B cell (primary cell): Measurements from ENCODE around the gene CHST9. TPM values are rescaled to one million over a fixed set of nuclear protein-coding genes. Genes with fewer than 3 reads are reported as not detected.

Experiments used
- ATAC-seq: fragments of 200-7000 bp; cut with Tn5 transposase; one replicate; pipeline ENCODE4 v1.10.0; 2021; ENCODE audit warnings: low read depth, mild to moderate bottlenecking, moderate number of reproducible peaks, moderate library complexity
- CTCF ChIA-PET: fragments of 350-600 bp; sonication (Branson Sonifier 250); formaldehyde crosslinking; loops from one replicate; lab custom pipeline; 2021; ENCODE audit warnings: antibody characterized with exemption, inconsistent platforms; lab: Charles Lee
- POLR2A ChIA-PET: fragments of 350-600 bp; sonication (Branson Sonifier 250); formaldehyde crosslinking; loops from one replicate; lab custom pipeline; 2021; ENCODE audit warnings: antibody characterized with exemption; lab: Charles Lee
- DNase-seq: peaks from one replicate; pipeline ENCODE4 v3.0.0; 2013
- H2AFZ ChIP-seq: 2 replicates; pipeline ENCODE4 v1.6.1; 2012; ENCODE audit warnings: mild to moderate bottlenecking, low read depth, low read length; ENCODE audit not compliant: insufficient read depth, poor library complexity, severe bottlenecking
- H3K27ac ChIP-seq, 2 donors: 1 replicate in 1 of 2; 2 replicates in 1 of 2; pipeline ENCODE4 v1.5.1; 2012 to 2013; ENCODE audit warnings: low read length in 2 of 2, mild to moderate bottlenecking in 2 of 2, moderate library complexity in 1 of 2
- H3K27me3 ChIP-seq, 4 experiments: fragments of 200-600 bp in 1 of 4; sonication (generic) in 1 of 4; replicated peaks in 1 of 4; 1 replicate in 2 of 4; 2 replicates in 2 of 4; pipeline versions ENCODE4 v1.6.1 to v1.7.0; 2013 to 2016; ENCODE audit warnings: low read length in 3 of 4, mild to moderate bottlenecking in 2 of 4, mixed read lengths in 1 of 4, moderate library complexity in 1 of 4; ENCODE audit not compliant: insufficient read depth in 4 of 4, control insufficient read depth in 3 of 4; ENCODE audit errors: control extremely low read depth in 1 of 4
- H3K36me3 ChIP-seq, 2 experiments: replicated peaks in 1 of 2; 1 replicate in 1 of 2; 2 replicates in 1 of 2; pipeline versions ENCODE4 v1.6.1 to v1.7.1; 2013; ENCODE audit warnings: low read length in 1 of 2; ENCODE audit not compliant: insufficient read depth in 2 of 2, control insufficient read depth in 1 of 2; ENCODE audit errors: control extremely low read depth in 1 of 2, extremely low read depth in 1 of 2
- H3K4me1 ChIP-seq, 2 donors: fragments of 200-600 bp in 1 of 2; sonication (generic) in 1 of 2; 1 replicate in 1 of 2; 2 replicates in 1 of 2; pipeline versions ENCODE4 v1.5.1 to v1.6.1; 2013 to 2017; ENCODE audit warnings: low read length in 2 of 2; ENCODE audit not compliant: control insufficient read depth in 2 of 2, insufficient read depth in 2 of 2
- H3K4me2 ChIP-seq: replicated peaks from 2 replicates; pipeline ENCODE3; 2012; ENCODE audit warnings: mild to moderate bottlenecking, low read depth, low read length; ENCODE audit not compliant: poor library complexity, severe bottlenecking
- H3K4me3 ChIP-seq, 5 experiments: fragments of 200-600 bp in 1 of 5; sonication (generic) in 1 of 5; 1 replicate in 3 of 5; 2 replicates in 2 of 5; pipeline versions ENCODE4 v1.5.1 to v1.7.0; 2011 to 2016; ENCODE audit warnings: low read length in 4 of 5, mild to moderate bottlenecking in 4 of 5, low read depth in 2 of 5, control low read depth in 1 of 5, moderate library complexity in 1 of 5; ENCODE audit not compliant: insufficient read depth in 1 of 5; ENCODE audit errors: control extremely low read depth in 1 of 5, extremely low read depth in 1 of 5
- H3K79me2 ChIP-seq: fragments of 200-600 bp; sonication (generic); one replicate; pipeline ENCODE4 v1.6.0; 2016; ENCODE audit warnings: low read length; ENCODE audit not compliant: control insufficient read depth, insufficient read depth
- H3K9ac ChIP-seq: fragments of 200-600 bp; sonication (generic); 2 replicates; pipeline ENCODE4 v1.6.1; 2017; ENCODE audit warnings: mild to moderate bottlenecking, low read length, moderate library complexity
- H3K9me3 ChIP-seq, 3 donors: one replicate each; pipeline versions ENCODE4 v1.6.1 to v1.7.1; 2013; ENCODE audit warnings: low read length in 2 of 3; ENCODE audit not compliant: control insufficient read depth in 2 of 3, insufficient read depth in 1 of 3; ENCODE audit errors: control extremely low read depth in 1 of 3
- H4K20me1 ChIP-seq: 2 replicates; pipeline ENCODE4 v1.6.0; 2012; ENCODE audit warnings: mild to moderate bottlenecking, low read length; ENCODE audit not compliant: insufficient read depth, control insufficient read depth, poor library complexity, severe bottlenecking
- H3K27ac Mint-ChIP-seq: one replicate; pipeline ENCODE4 v1.8.0; 2021; ENCODE audit warnings: mixed read lengths
- H3K27me3 Mint-ChIP-seq: one replicate; pipeline ENCODE4 v1.8.0; 2021; ENCODE audit warnings: mixed read lengths
- H3K4me1 Mint-ChIP-seq: one replicate; pipeline ENCODE4 v1.8.0; 2021; ENCODE audit warnings: mixed read lengths
- H3K4me3 Mint-ChIP-seq: one replicate; pipeline ENCODE4 v1.8.0; 2021; ENCODE audit warnings: mixed read lengths
- H3K9me3 Mint-ChIP-seq: one replicate; pipeline ENCODE4 v1.8.0; 2022; ENCODE audit warnings: mixed read lengths; ENCODE audit not compliant: insufficient read depth
- EZH2 ChIP-seq: IDR thresholded peaks from 2 replicates; pipeline ENCODE4 v1.6.1; 2012; ENCODE audit warnings: borderline replicate concordance, low read depth, mild to moderate bottlenecking, moderate library complexity, low read length; ENCODE audit not compliant: insufficient read depth, poor library complexity, severe bottlenecking
- WGBS: methylation state at CpG from one replicate; pipeline ENCODE4 v1.1.5; 2013; ENCODE audit warnings: missing lambda C conversion rate; ENCODE audit not compliant: insufficient coverage; 5-methylcytosine and 5-hydroxymethylcytosine counted together
- intact Hi-C: fragments of 100-400 bp; cut with micrococcal nuclease; formaldehyde crosslinking; loops from one replicate; pipeline ENCODE4 v1.10.0; 2022
- polyA plus RNA-seq: library from polyadenylated mRNA; depleted of rRNA; stranded (reverse); fragments of >200 nt; gene quantifications from 2 replicates; pipeline ENCODE4 v1.2.3, GENCODE V29; 2012
- total RNA-seq, 2 donors: library from RNA; stranded (reverse); fragments of 120-200 nt in 1 of 2; gene quantifications; 1 replicate in 1 of 2; 2 replicates in 1 of 2; pipeline versions ENCODE4 v1.2.3 to v1.2.4, GENCODE V29; 2013 to 2022
- TF ChIP-seq, protein P1 (sequence below): fragments of 200-600 bp; IDR thresholded peaks from one replicate; pipeline ENCODE4 v1.8.0; 2022; ENCODE audit warnings: antibody characterized with exemption, mild to moderate bottlenecking

CHST9 gene
- total and polyA plus RNA-seq, 2 donors (not counting 1 experiment from before 2014, with no cell fraction given) = not detected

DNA sequence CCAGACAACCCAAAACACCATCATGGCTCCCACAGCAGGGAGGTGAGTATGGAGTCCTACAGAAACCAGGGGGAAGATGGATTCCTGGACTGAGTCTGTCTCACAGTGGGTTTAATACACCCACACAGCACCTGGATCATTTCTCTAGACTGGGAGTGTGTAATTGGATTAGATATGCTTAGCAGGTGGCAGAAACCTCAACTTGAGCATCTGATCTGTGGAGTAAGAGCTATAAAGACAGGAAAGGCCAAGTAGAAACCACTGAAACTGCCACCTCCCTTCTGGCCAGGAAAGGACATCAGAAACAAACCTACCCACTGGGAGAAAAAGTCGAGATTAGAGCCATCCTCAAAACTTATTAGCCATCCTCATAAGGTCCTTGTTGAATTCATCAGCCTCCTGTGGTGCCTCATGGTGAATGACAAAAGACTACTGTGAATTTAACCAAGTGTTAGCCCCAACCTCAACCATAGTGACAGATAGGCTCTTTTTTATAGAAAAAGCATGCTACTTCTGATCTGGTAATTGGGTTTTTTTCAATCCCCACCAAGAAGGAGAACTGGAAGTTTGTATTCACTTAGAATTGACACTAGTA lies 28.1 kb upstream of the CHST9 start:
- Histone ChIP-seq H3K4me2 (no peak overlapping the region), H3K9ac (no peak overlapping the region), H3K79me2 (no peaks in the 10 kb centered on the region), H3K27ac (no peak overlapping the region), H3K9me3 (no peaks in the 10 kb centered on the region), H3K4me3 (no peak overlapping the region), H2AFZ (no peak overlapping the region), H4K20me1 (no peaks in the 10 kb centered on the region), H3K4me1 (no peaks in the 10 kb centered on the region), H3K36me3 (no peaks in the 10 kb centered on the region), H3K27me3 (no peaks in the 10 kb centered on the region)
- WGBS = 20% methylated on average over 1 of the region's 1 CpG
- ChIA-PET POLR2A (no interaction called here), CTCF (no interaction called here)
- DNase-seq (no peak), ATAC-seq (no peak)
- no peak overlapping the region for H3K27ac Mint-ChIP-seq
- intact Hi-C loops = no loop called here
- no peak for TF ChIP-seq EZH2
- TF ChIP-seq, protein P1, sequence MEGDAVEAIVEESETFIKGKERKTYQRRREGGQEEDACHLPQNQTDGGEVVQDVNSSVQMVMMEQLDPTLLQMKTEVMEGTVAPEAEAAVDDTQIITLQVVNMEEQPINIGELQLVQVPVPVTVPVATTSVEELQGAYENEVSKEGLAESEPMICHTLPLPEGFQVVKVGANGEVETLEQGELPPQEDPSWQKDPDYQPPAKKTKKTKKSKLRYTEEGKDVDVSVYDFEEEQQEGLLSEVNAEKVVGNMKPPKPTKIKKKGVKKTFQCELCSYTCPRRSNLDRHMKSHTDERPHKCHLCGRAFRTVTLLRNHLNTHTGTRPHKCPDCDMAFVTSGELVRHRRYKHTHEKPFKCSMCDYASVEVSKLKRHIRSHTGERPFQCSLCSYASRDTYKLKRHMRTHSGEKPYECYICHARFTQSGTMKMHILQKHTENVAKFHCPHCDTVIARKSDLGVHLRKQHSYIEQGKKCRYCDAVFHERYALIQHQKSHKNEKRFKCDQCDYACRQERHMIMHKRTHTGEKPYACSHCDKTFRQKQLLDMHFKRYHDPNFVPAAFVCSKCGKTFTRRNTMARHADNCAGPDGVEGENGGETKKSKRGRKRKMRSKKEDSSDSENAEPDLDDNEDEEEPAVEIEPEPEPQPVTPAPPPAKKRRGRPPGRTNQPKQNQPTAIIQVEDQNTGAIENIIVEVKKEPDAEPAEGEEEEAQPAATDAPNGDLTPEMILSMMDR = no peak
- no peaks in the 10 kb centered on the region for H3K4me1 Mint-ChIP-seq
- H3K9me3 Mint-ChIP-seq = peaks cover 1% of the 10 kb centered on the region
- no peak overlapping the region for H3K4me3 Mint-ChIP-seq
- no peaks in the 10 kb centered on the region for H3K27me3 Mint-ChIP-seq

GRCh38 chr18:27211569-27211968 lies 26.5 kb upstream of the CHST9 start:
- Mint-ChIP-seq H3K4me3 (no peak overlapping the region), H3K27me3 (no peaks in the 10 kb centered on the region), H3K27ac (no peak overlapping the region), H3K4me1 (no peaks in the 10 kb centered on the region), H3K9me3 (peaks cover 1% of the 10 kb centered on the region)
- Histone ChIP-seq H3K27me3 (no peaks in the 10 kb centered on the region), H3K4me1 (no peaks in the 10 kb centered on the region), H3K79me2 (no peaks in the 10 kb centered on the region), H3K4me2 (no peak overlapping the region), H3K36me3 (no peaks in the 10 kb centered on the region), H4K20me1 (no peaks in the 10 kb centered on the region), H3K9me3 (no peaks in the 10 kb centered on the region), H3K4me3 (no peak overlapping the region), H3K27ac (no peak overlapping the region), H3K9ac (no peak overlapping the region), H2AFZ (no peak overlapping the region)
- CTCF ChIA-PET = no interaction called here
- intact Hi-C loops = no loop called here
- 50% methylated on average over 1 of the region's 1 CpG for WGBS
- POLR2A ChIA-PET = no interaction called here
- TF ChIP-seq, protein P1 = no peak
- TF ChIP-seq EZH2 = no peak
- DNase-seq (no peak), ATAC-seq (no peak)
